Measurements from ENCODE around the gene ILDR2. TPM values are rescaled to one million over a fixed set of nuclear protein-coding genes. Genes with fewer than 3 reads are reported as not detected.
A peak's percentile ranks its signal among the peaks of the same experiment; 100 is the strongest.

Gene ILDR2
- total and polyA plus RNA-seq, 10 of the 15 experiments (the other 5 are each of a cell fraction or from before 2014, with no cell fraction given), result 0.05 to 5.3 (median 1.9) TPM

DNA sequence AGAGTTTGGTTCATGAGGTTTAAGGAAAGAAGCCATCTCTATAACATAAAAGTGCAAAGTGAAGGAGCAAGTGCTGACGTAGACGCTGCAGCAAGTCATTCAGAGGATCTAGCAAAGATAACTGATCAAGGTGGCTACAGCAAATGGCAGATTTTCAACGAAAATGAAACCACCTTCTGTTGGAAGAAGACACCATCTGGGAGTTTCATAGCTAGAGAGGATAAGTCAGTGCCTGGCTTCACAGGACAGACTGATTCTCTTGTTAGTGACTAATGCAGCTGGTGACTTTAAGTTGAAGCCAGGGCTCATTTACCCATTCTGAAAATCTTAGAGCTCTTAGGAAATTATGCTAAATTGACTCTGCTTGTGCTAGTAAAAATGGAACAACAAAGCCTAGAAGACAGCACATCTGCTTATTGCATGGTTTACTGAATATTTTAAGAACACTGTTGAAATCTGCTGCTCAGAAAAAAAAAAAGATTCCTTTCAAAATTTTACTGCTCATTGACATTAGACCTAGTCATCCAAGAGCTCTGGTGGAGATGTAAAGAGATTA, 24.2 kb upstream of the ILDR2 start (continued):
- TF ChIP-seq, protein P1, sequence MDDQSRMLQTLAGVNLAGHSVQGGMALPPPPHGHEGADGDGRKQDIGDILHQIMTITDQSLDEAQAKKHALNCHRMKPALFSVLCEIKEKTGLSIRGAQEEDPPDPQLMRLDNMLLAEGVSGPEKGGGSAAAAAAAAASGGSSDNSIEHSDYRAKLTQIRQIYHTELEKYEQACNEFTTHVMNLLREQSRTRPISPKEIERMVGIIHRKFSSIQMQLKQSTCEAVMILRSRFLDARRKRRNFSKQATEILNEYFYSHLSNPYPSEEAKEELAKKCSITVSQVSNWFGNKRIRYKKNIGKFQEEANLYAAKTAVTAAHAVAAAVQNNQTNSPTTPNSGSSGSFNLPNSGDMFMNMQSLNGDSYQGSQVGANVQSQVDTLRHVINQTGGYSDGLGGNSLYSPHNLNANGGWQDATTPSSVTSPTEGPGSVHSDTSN (IDR thresholded peaks at IDR 0.05; ENCODE audit: insufficient replicate concordance, low read depth, low read length), result no peak
- TF ChIP-seq GATAD2B (conservative IDR thresholded peaks at IDR 0.05; ENCODE audit: low read depth) (no peak), IKZF2 (IDR thresholded peaks at IDR 0.05) (no peak)

DNA sequence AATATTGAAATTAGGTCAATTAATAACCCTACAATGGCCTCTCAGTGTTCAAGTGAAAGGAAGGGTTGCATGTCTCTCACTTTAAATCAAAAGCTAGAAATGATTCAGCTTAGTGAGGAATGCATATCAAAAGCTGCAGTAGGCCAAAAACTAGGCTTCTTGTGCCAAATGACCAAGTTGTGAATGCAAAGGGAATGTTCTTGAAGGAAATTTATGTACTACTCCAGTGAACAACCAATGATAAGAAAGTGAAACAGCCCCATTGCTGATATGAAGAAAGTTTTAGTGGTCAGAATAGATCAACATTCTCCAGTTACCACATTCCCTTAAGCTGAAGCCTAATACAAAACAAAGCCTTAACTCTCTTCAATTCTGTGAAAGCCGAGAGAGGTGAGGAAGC, 23.7 kb upstream of the ILDR2 start:
- Histone ChIP-seq H3K27me3 (replicated peaks in 1 of 2; ENCODE audit: control insufficient read depth in 2 of 2, insufficient read depth in 2 of 2, low read length in 1 of 2) (no peaks in the 10 kb centered on the region), H3K4me1 (ENCODE audit: control insufficient read depth, insufficient read depth, low read length) (no peaks in the 10 kb centered on the region; the same call in 1 of the 2 replicates), H3K36me3 (ENCODE audit: control insufficient read depth in 2 of 2, insufficient read depth in 2 of 2, low read length in 1 of 2) (no peaks in the 10 kb centered on the region), H3K79me2 (ENCODE audit: control insufficient read depth, insufficient read depth, low read length) (no peaks in the 10 kb centered on the region), H3K9me3 (replicated peaks; ENCODE audit: control insufficient read depth, insufficient read depth, low read length) (no peaks in the 10 kb centered on the region; the same call in 2 of the 3 replicates), H3K9ac (ENCODE audit: control insufficient read depth, insufficient read depth, low read length) (no peak overlapping the region; the same call in 1 of the 2 replicates), H3K27ac (ENCODE audit: control insufficient read depth, insufficient read depth) (no peak overlapping the region), H4K20me1 (ENCODE audit: control insufficient read depth, insufficient read depth) (no peaks in the 10 kb centered on the region), H3K4me3 (no peak overlapping the region), H2AFZ (ENCODE audit: control insufficient read depth, low read depth, low read length) (no peak overlapping the region; the same call in 1 of the 2 replicates), H3K4me2 (ENCODE audit: control insufficient read depth, insufficient read depth) (no peak overlapping the region)
- 79% methylated on average over 1 of the region's 1 CpG for WGBS (ENCODE audit: insufficient coverage, insufficient replicate concordance, low lambda C conversion rate, missing lambda C conversion rate)
- intact Hi-C loops (cut with micrococcal nuclease; ENCODE audit: unreplicated experiment) (no loop called here), in situ Hi-C loops (cut with MboI) (no loop called here)
- DNase-seq (ENCODE audit: low read depth, low spot score) (no peak), FAIRE-seq (peak; percentile 35), ATAC-seq (no peak)
- RAD21 ChIA-PET (ENCODE audit: unreplicated experiment), result no interaction called here
- POLR2A ChIA-PET, result no interaction called here
- SMC1A ChIA-PET (ENCODE audit: uncharacterized antibody, unreplicated experiment), result no interaction called here
- no TSS peak for BruUV-seq (replicated peaks)
- CTCF ChIA-PET, result interaction anchor here (0.6 kb wide), 1 partner anchor 18 kb away, joined by 3 read pairs; no protein-coding TSS in a partner anchor
- TF ChIP-seq, protein P2, sequence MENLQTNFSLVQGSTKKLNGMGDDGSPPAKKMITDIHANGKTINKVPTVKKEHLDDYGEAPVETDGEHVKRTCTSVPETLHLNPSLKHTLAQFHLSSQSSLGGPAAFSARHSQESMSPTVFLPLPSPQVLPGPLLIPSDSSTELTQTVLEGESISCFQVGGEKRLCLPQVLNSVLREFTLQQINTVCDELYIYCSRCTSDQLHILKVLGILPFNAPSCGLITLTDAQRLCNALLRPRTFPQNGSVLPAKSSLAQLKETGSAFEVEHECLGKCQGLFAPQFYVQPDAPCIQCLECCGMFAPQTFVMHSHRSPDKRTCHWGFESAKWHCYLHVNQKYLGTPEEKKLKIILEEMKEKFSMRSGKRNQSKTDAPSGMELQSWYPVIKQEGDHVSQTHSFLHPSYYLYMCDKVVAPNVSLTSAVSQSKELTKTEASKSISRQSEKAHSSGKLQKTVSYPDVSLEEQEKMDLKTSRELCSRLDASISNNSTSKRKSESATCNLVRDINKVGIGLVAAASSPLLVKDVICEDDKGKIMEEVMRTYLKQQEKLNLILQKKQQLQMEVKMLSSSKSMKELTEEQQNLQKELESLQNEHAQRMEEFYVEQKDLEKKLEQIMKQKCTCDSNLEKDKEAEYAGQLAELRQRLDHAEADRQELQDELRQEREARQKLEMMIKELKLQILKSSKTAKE (IDR thresholded peaks at IDR 0.05; ENCODE audit: low read depth, poor library complexity, severe bottlenecking), result no peak
- TF ChIP-seq NRF1 (conservative IDR thresholded peaks at IDR 0.05; ENCODE audit: low read depth, low read length) (no peak), FOXM1 (IDR thresholded peaks at IDR 0.05; ENCODE audit: low read depth, low read length) (no peak)
- TF ChIP-seq, protein P3, sequence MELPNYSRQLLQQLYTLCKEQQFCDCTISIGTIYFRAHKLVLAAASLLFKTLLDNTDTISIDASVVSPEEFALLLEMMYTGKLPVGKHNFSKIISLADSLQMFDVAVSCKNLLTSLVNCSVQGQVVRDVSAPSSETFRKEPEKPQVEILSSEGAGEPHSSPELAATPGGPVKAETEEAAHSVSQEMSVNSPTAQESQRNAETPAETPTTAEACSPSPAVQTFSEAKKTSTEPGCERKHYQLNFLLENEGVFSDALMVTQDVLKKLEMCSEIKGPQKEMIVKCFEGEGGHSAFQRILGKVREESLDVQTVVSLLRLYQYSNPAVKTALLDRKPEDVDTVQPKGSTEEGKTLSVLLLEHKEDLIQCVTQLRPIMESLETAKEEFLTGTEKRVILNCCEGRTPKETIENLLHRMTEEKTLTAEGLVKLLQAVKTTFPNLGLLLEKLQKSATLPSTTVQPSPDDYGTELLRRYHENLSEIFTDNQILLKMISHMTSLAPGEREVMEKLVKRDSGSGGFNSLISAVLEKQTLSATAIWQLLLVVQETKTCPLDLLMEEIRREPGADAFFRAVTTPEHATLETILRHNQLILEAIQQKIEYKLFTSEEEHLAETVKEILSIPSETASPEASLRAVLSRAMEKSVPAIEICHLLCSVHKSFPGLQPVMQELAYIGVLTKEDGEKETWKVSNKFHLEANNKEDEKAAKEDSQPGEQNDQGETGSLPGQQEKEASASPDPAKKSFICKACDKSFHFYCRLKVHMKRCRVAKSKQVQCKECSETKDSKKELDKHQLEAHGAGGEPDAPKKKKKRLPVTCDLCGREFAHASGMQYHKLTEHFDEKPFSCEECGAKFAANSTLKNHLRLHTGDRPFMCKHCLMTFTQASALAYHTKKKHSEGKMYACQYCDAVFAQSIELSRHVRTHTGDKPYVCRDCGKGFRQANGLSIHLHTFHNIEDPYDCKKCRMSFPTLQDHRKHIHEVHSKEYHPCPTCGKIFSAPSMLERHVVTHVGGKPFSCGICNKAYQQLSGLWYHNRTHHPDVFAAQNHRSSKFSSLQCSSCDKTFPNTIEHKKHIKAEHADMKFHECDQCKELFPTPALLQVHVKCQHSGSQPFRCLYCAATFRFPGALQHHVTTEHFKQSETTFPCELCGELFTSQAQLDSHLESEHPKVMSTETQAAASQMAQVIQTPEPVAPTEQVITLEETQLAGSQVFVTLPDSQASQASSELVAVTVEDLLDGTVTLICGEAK (IDR thresholded peaks at IDR 0.05; ENCODE audit: borderline replicate concordance), result no peak
- TF ChIP-seq, protein P4, sequence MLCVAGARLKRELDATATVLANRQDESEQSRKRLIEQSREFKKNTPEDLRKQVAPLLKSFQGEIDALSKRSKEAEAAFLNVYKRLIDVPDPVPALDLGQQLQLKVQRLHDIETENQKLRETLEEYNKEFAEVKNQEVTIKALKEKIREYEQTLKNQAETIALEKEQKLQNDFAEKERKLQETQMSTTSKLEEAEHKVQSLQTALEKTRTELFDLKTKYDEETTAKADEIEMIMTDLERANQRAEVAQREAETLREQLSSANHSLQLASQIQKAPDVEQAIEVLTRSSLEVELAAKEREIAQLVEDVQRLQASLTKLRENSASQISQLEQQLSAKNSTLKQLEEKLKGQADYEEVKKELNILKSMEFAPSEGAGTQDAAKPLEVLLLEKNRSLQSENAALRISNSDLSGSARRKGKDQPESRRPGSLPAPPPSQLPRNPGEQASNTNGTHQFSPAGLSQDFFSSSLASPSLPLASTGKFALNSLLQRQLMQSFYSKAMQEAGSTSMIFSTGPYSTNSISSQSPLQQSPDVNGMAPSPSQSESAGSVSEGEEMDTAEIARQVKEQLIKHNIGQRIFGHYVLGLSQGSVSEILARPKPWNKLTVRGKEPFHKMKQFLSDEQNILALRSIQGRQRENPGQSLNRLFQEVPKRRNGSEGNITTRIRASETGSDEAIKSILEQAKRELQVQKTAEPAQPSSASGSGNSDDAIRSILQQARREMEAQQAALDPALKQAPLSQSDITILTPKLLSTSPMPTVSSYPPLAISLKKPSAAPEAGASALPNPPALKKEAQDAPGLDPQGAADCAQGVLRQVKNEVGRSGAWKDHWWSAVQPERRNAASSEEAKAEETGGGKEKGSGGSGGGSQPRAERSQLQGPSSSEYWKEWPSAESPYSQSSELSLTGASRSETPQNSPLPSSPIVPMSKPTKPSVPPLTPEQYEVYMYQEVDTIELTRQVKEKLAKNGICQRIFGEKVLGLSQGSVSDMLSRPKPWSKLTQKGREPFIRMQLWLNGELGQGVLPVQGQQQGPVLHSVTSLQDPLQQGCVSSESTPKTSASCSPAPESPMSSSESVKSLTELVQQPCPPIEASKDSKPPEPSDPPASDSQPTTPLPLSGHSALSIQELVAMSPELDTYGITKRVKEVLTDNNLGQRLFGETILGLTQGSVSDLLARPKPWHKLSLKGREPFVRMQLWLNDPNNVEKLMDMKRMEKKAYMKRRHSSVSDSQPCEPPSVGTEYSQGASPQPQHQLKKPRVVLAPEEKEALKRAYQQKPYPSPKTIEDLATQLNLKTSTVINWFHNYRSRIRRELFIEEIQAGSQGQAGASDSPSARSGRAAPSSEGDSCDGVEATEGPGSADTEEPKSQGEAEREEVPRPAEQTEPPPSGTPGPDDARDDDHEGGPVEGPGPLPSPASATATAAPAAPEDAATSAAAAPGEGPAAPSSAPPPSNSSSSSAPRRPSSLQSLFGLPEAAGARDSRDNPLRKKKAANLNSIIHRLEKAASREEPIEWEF (IDR thresholded peaks at IDR 0.05; ENCODE audit: insufficient replicate concordance, low read depth, low read length), result no peak
